GM12801 (cell line): Measurements from ENCODE around the gene GIGYF1.

ENCODE experiments used
- TF ChIP-seq, protein P1 (sequence below): IDR thresholded peaks from one replicate; pipeline ENCODE4 v1.5.1; 2011; ENCODE audit warnings: control low read depth; ENCODE audit not compliant: insufficient read length; ENCODE audit errors: extremely low read depth

GIGYF1 gene

DNA sequence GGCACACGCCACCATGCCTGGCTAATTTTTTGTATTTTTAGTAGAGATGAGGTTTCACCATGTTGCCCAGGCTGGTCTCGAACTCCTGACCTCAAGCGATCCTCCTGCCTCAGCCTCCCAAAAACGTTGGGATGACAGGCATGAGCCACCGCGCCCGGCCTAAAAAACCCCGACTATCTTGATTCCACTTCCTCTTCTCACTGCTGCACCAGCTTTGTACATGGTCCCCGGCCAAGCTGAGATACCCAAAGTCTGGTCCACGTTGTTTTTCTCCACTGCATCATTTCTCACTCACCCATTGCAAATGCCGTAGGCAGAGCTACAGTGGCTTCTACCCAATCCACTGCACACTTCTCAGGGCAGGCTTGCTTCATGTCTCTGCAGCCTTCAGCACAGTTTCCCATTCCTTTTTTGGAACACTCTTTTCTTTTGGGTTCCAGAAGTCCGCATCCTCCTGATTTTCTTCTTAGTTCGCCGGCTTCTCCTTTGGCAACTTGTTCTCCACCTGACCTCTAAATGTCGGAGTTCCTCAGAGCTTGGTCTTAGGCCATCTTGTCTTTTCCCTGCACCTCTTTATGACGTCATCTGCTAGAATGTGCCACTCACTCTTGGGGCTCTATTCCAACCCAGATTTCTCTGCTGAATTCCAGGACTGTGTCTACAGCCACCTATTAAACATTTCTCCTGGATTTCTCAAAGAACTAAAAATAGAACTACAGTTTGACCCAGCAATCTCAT, 26.6 kb downstream of the GIGYF1 start:
- TF ChIP-seq, protein P1, sequence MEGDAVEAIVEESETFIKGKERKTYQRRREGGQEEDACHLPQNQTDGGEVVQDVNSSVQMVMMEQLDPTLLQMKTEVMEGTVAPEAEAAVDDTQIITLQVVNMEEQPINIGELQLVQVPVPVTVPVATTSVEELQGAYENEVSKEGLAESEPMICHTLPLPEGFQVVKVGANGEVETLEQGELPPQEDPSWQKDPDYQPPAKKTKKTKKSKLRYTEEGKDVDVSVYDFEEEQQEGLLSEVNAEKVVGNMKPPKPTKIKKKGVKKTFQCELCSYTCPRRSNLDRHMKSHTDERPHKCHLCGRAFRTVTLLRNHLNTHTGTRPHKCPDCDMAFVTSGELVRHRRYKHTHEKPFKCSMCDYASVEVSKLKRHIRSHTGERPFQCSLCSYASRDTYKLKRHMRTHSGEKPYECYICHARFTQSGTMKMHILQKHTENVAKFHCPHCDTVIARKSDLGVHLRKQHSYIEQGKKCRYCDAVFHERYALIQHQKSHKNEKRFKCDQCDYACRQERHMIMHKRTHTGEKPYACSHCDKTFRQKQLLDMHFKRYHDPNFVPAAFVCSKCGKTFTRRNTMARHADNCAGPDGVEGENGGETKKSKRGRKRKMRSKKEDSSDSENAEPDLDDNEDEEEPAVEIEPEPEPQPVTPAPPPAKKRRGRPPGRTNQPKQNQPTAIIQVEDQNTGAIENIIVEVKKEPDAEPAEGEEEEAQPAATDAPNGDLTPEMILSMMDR = no peak

DNA sequence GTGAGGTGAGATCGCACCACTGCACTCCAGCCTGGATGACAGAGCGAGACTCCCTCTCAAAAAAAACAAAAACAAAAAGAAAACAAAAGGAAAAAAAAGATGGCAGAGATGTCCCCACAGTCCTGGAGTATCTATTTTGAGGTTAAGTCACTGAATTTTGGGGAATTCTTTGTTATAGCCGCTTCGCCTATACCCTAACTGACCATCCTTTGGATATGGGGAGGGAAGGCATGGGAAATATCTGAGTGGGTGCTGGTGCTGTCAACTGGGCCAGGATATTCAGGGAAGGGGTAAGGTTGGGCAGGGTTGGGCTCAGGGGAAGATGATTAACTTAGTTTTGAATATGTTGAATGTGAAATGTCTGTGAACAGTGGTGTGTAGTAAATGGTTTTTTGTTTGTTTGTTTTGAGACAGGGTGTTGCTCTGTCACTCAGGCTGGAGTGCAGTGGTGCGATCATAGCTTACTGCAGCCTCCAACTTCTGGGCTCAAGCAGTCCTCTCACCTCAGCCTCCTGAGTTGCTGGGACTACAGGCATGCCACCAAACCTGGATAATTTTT, 28.8 kb downstream of the GIGYF1 start:
- TF ChIP-seq, protein P1 = no peak

DNA sequence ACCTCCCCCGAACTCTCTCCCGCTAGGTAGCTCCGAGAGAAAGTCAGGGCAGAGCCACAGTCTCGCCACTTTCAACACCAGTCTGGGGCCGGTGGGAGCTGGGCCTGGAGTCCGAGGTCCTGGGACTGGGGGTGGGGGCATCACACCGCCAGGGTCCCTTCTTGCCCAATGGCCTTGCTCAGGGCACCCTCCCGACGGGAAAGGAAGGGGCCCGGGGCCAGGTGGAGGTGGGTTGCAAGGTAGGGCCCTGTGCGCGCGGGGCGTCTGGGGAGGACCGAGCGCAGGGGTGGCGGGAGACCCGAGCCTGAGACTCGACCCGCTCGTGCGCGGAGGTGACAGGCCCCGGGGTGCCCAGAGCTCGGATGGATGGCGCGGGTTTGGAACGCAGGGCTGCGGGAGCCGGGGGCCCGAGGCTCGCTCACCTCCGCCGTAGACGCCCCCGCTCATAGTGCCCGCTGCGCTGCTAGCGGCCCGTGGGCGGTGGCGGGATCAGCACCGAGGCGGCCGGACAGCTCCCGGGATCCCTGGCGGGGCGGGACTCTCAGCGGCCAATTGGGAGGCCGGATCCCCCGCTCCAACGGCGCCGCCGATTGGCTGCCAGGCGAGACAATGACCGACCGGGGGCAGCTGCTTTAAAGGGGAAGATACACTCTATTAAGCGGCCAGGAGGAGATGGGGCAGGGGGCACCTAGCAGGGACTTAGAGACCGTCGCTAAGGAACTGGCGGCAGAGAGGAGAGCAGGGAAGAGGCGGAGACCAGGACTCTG, 38.0 kb downstream of the GIGYF1 start, which contains the start of gene ACTL6B:
TSS of gene ACTL6B (minus strand) at position 541 of the 767 bp plus-strand sequence. CDS start at position 447, 94 bp downstream.
- TF ChIP-seq, protein P1 = no peak

DNA sequence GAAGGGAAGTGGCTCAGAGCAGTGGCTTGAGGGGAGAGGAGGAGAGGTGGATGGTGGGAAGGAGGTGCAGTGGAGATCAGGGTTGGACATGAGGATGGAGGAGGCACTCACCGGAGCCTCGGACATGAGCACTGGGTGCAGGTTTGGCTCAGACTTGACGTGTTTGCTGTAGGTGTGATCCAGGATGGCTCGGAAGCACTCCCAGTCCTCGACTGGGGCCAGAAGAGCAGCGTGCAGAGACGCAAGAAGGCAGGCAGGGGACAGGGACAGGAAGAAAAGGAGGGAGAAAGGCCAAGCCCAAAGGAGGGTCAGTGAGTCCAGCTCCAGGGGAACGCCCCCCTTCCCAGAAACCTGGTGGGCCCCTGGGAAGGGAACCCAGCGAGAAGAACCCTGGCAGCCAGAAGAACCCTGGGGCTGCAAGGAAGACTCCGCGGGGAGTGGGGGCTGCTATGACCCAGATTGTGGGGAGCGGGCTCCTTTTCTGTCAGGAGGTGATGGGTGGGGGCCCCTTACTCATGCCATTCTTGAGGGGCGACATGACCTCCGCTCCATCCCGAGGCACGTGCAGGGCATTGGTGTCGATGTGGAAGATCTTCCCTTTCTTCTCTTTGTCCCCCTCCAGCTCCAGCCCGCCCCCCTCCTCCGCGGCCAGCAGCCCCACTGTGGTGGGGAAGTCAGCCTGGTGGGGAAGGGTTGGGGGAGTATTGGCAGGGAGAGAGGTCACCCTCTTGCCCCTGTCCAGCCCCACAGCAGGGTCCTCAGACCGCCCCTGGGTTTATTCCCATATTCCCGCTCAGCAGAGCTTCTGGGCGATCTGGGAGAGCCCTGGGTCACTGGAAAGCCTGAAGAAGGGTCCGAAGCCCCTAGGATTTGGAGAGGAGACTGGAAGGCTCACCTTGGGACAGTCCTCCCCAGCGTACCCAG, 38.9 kb downstream of the GIGYF1 start:
- TF ChIP-seq, protein P1 = no peak

DNA sequence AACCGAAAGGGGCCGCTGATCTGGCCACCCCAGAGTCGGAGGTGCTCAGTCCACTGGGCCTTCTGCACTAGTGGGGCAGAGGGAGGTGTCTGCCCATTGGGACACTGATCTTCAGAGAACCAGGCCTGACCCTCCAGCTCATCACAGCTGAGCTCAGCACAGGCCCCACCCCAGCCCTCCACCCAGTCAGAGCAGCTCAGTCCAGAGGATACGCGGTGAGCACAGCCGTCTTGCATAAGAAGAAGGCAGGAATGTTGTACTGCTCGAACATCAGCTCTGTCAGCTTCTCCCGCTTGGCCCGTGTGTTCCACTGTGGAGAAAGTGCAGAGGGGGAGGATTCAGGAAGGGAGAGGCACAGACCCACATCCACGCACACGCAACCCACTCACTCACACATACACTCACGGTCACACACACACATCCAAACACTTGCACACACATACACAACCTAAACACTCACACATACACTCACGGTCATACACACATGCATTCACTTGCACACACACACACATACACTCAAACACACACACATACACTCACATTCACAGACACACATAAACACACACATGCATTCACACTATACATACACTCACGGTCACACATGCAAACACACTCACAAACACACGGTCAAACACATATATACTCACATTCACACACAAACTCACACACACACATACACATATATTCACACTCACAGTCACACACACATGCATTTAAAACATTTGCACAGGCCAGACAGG, 44.1 kb downstream of the GIGYF1 start:
- TF ChIP-seq, protein P1 = no peak

DNA sequence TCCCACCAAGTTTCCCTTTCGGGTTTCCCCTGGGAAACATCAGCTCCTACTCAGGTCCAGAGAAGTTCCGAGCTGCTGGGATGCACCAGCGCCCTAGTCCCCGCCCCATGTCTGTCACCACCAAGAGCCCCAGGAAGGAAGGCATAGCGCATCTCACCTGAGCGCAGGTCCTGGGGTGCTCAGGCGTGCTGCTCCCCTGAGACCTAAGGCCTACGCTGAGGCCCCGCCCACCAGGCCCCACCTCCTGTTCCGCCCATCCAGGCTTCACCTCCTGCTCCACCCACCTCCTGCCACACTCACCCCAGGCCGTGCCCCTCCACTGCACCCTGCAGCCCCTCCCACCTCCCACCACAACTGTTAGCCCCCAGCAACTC, 51.5 kb downstream of the GIGYF1 start:
- TF ChIP-seq, protein P1 = no peak
